ENCODE data around the gene ATG13.

- TF ChIP-seq, protein P1, sequence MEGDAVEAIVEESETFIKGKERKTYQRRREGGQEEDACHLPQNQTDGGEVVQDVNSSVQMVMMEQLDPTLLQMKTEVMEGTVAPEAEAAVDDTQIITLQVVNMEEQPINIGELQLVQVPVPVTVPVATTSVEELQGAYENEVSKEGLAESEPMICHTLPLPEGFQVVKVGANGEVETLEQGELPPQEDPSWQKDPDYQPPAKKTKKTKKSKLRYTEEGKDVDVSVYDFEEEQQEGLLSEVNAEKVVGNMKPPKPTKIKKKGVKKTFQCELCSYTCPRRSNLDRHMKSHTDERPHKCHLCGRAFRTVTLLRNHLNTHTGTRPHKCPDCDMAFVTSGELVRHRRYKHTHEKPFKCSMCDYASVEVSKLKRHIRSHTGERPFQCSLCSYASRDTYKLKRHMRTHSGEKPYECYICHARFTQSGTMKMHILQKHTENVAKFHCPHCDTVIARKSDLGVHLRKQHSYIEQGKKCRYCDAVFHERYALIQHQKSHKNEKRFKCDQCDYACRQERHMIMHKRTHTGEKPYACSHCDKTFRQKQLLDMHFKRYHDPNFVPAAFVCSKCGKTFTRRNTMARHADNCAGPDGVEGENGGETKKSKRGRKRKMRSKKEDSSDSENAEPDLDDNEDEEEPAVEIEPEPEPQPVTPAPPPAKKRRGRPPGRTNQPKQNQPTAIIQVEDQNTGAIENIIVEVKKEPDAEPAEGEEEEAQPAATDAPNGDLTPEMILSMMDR (conservative IDR thresholded peaks at IDR 0.05; ENCODE audit: low read length): no peak
- no peak for TF ChIP-seq EZH2phosphoT487 (IDR thresholded peaks at IDR 0.05; ENCODE audit: borderline replicate concordance, low read depth, low read length)
Measured at GRCh38 chr11:46637546-46637945, 20.2 kb downstream of the ATG13 start.
